Left hindlimb (tissue), 1 donor: ENCODE measurements around the gene DCLK3.

Source experiments
- DNase-seq: peaks from one replicate; pipeline ENCODE4 v3.0.0-alpha.2; 2018

Gene DCLK3

GRCh38 chr3:36765104-36765503, 751 bp upstream of the DCLK3 start:
- no peak for DNase-seq

- DNase-seq: no peak
Observed at GRCh38 chr3:36764704-36765038, 318 bp upstream of the DCLK3 start.

- DNase-seq: no peak
Observed at GRCh38 chr3:36762918-36763849, 1.2 kb downstream of the DCLK3 start.

GRCh38 chr3:36761779-36762178, 2.6 kb downstream of the DCLK3 start:
- DNase-seq: no peak

GRCh38 chr3:36756269-36756668, 8.1 kb downstream of the DCLK3 start:
- no peak for DNase-seq

- no peak for DNase-seq
Observed at GRCh38 chr3:36751326-36751725, 13.0 kb downstream of the DCLK3 start.

GRCh38 chr3:36750737-36751136, 13.6 kb downstream of the DCLK3 start:
- no peak for DNase-seq

GRCh38 chr3:36744763-36745162, 19.6 kb downstream of the DCLK3 start:
- DNase-seq: no peak

- no peak for DNase-seq
Observed at GRCh38 chr3:36743826-36744225, 20.5 kb downstream of the DCLK3 start.

- DNase-seq: no peak
Observed at GRCh38 chr3:36741285-36741684, 23.1 kb downstream of the DCLK3 start.

- DNase-seq: no peak
Observed at GRCh38 chr3:36740787-36741186, 23.6 kb downstream of the DCLK3 start.

- DNase-seq: no peak
Observed at GRCh38 chr3:36738702-36739101, 25.7 kb downstream of the DCLK3 start.

GRCh38 chr3:36736301-36736700, 28.1 kb downstream of the DCLK3 start:
- DNase-seq: no peak

- DNase-seq: no peak
Observed at GRCh38 chr3:36734742-36735141, 29.6 kb downstream of the DCLK3 start.

- DNase-seq: no peak
Observed at GRCh38 chr3:36733723-36734122, 30.6 kb downstream of the DCLK3 start.

GRCh38 chr3:36733162-36733696, 31.1 kb downstream of the DCLK3 start:
- DNase-seq: no peak

- no peak for DNase-seq
Observed at GRCh38 chr3:36730966-36731365, 33.4 kb downstream of the DCLK3 start.

GRCh38 chr3:36729204-36730056, 34.9 kb downstream of the DCLK3 start:
- no peak for DNase-seq

- no peak for DNase-seq
Observed at GRCh38 chr3:36714343-36715086, 49.8 kb downstream of the DCLK3 start.

GRCh38 chr3:36713904-36714303, 50.4 kb downstream of the DCLK3 start:
- DNase-seq: no peak

- DNase-seq: no peak
Observed at GRCh38 chr3:36710606-36711005, 53.7 kb downstream of the DCLK3 start.

- no peak for DNase-seq
Observed at GRCh38 chr3:36709826-36710365, 54.5 kb downstream of the DCLK3 start.

- no peak for DNase-seq
Observed at GRCh38 chr3:36709281-36709680, 55.1 kb downstream of the DCLK3 start.
